22Rv1 (cell line): Measurements from ENCODE around the gene FHOD3.
"Not testable (repeated sequence)": the region's sequence is repeated elsewhere in the genome, so short reads cannot be mapped to it uniquely, and the experiment has no call there.

ENCODE experiments used
- H3K27ac ChIP-seq: fragments of 450-650 bp; 2 replicates; pipeline ENCODE4 v1.5.1; 2017
- CTCF ChIP-seq: fragments of 450-650 bp; IDR thresholded peaks from 2 replicates; pipeline ENCODE4 v1.5.1; 2017; ENCODE audit warnings: mild to moderate bottlenecking
- ZFX ChIP-seq: fragments of 450-650 bp; IDR thresholded peaks from 2 replicates; pipeline ENCODE4 v1.6.1; 2017; ENCODE audit warnings: antibody characterized with exemption, borderline replicate concordance

The FHOD3 gene

GRCh38 chr18:36718705-36719328 lies 421.3 kb downstream of the FHOD3 start:
- H3K27ac ChIP-seq: no peak overlapping the region
- TF ChIP-seq ZFX (no peak), CTCF (no peak)

GRCh38 chr18:36719630-36720029 lies 422.1 kb downstream of the FHOD3 start:
- H3K27ac ChIP-seq: no peak overlapping the region
- no peak for TF ChIP-seq CTCF
- no peak for TF ChIP-seq ZFX

- not testable (repeated sequence) for H3K27ac ChIP-seq
Measured at GRCh38 chr18:36721351-36721750, 423.8 kb downstream of the FHOD3 start.

GRCh38 chr18:36724169-36724568 lies 426.7 kb downstream of the FHOD3 start:
- H3K27ac ChIP-seq: no peak overlapping the region
- TF ChIP-seq CTCF (no peak), ZFX (no peak)

GRCh38 chr18:36724591-36725001 lies 427.1 kb downstream of the FHOD3 start:
- TF ChIP-seq ZFX: no peak
- no peak for TF ChIP-seq CTCF
- no peak overlapping the region for H3K27ac ChIP-seq

- TF ChIP-seq ZFX (no peak), CTCF (no peak)
- H3K27ac ChIP-seq: no peak overlapping the region
Measured at GRCh38 chr18:36728345-36728744, 430.8 kb downstream of the FHOD3 start.

GRCh38 chr18:36729197-36729596 lies 431.7 kb downstream of the FHOD3 start:
- H3K27ac ChIP-seq: no peak overlapping the region
- TF ChIP-seq CTCF (no peak), ZFX (no peak)

GRCh38 chr18:36732264-36732663 lies 434.8 kb downstream of the FHOD3 start:
- no peak overlapping the region for H3K27ac ChIP-seq
- no peak for TF ChIP-seq CTCF
- no peak for TF ChIP-seq ZFX
